Transverse colon (tissue), 4 donors: ENCODE measurements around the gene UNC13B. TPM values are rescaled to one million over a fixed set of nuclear protein-coding genes. Genes with fewer than 3 reads are reported as not detected.

ENCODE experiments used
- DNase-seq: peaks from one replicate; pipeline ENCODE4 v3.0.0-alpha.2; 2019
- H3K27ac ChIP-seq, 4 donors: fragments of 200-600 bp; sonication (generic); 2 replicates each; pipeline ENCODE4 v1.5.1; 2016 to 2018; ENCODE audit warnings: inconsistent platforms in 4 of 4
- H3K27me3 ChIP-seq: fragments of 200-600 bp; sonication (generic); 2 replicates; pipeline ENCODE4 v1.5.1; 2017; ENCODE audit warnings: inconsistent platforms
- H3K36me3 ChIP-seq, 4 donors: fragments of 200-600 bp; sonication (generic); 2 replicates each; pipeline ENCODE4 v1.5.1; 2017 to 2019; ENCODE audit warnings: inconsistent platforms in 4 of 4
- H3K4me1 ChIP-seq, 4 donors: fragments of 200-600 bp; sonication (generic); 2 replicates each; pipeline ENCODE4 v1.5.1; 2017 to 2020; ENCODE audit warnings: inconsistent platforms in 4 of 4
- H3K4me3 ChIP-seq, 4 donors: fragments of 200-600 bp; sonication (generic); 1 replicate in 1 of 4; 2 replicates in 3 of 4; pipeline versions ENCODE4 v1.5.1 to v1.6.1; 2017 to 2019; ENCODE audit warnings: inconsistent platforms in 4 of 4
- H3K9me3 ChIP-seq, 2 donors: fragments of 200-600 bp; sonication (generic); 2 replicates each; pipeline ENCODE4 v1.5.1; 2017 to 2019; ENCODE audit warnings: inconsistent platforms in 2 of 2
- CTCF ChIP-seq, 5 experiments: fragments of 200-600 bp in 3 of 5; fragments of 450-650 bp in 2 of 5; sonication (generic) in 3 of 5; IDR thresholded peaks; 1 replicate in 2 of 5; 2 replicates in 3 of 5; pipeline ENCODE4 v1.5.1; 2016 to 2017; ENCODE audit warnings: antibody characterized with exemption in 5 of 5, inconsistent platforms in 3 of 5, mild to moderate bottlenecking in 2 of 5, moderate library complexity in 1 of 5
- EP300 ChIP-seq: sonication (generic); formaldehyde crosslinking; IDR thresholded peaks from one replicate; pipeline ENCODE4 v1.6.1; 2017; ENCODE audit warnings: antibody characterized with exemption, low read depth
- POLR2A ChIP-seq: fragments of 450-650 bp; IDR thresholded peaks from one replicate; pipeline ENCODE4 v1.6.1; 2016; ENCODE audit warnings: antibody characterized with exemption, mild to moderate bottlenecking, moderate library complexity
- POLR2AphosphoS5 ChIP-seq, 3 donors: sonication (generic); formaldehyde crosslinking; IDR thresholded peaks; one replicate each; pipeline ENCODE4 v1.6.1; 2016; ENCODE audit warnings: antibody characterized with exemption in 3 of 3
- WGBS, 2 donors: methylation state at CpG; one replicate each; pipeline ENCODE4 v1.1.5; 2018; ENCODE audit warnings: low coverage in 1 of 2; 5-methylcytosine and 5-hydroxymethylcytosine counted together
- in situ Hi-C, 4 donors: fragments of 200-750 bp; cut with MboI; loops; one replicate each; pipeline versions ENCODE4 v1.15.0 to v1.15.1; 2017; ENCODE audit warnings: low sequenced_read_pairs in 3 of 4, low pct_ligation_motif_present in 1 of 4, low pct_unique_long_range_greater_than_20kb in 1 of 4
- intact Hi-C: fragments of 100-400 bp; cut with DNase I; formaldehyde crosslinking; loops from one replicate; pipeline ENCODE4 v1.15.1; 2023; ENCODE audit warnings: low total_unique reads
- total RNA-seq, 4 donors: library from RNA; depleted of rRNA; stranded (reverse); fragments of >200 nt; gene quantifications; one replicate each; pipeline ENCODE4 v1.1.0, GENCODE V29; 2016

Gene UNC13B
- total RNA-seq, 4 donors from 2014 or later = 52.1 to 67.0 (median 58.9) TPM

GRCh38 chr9:35272989-35273388 is 111.2 kb downstream of the UNC13B start:
- H3K4me1 ChIP-seq = peaks cover 0 to 26% (median 0%) of the 10 kb centered on the region in 4 donors
- WGBS, 2 donors = 67 to 80% methylated on average over 2 of the region's 2 CpGs
- intact Hi-C loops (no loop called here), in situ Hi-C loops (no loop called here)
- TF ChIP-seq EP300 (no peak), POLR2AphosphoS5 (IDR thresholded peaks at IDR 0.05) (no peak), POLR2A (no peak), CTCF (IDR thresholded peaks at IDR 0.05) (no peak)
- no peak overlapping the region for H3K27ac ChIP-seq
- H3K27me3 ChIP-seq = no peaks in the 10 kb centered on the region
- H3K4me3 ChIP-seq = no peak overlapping the region
- H3K36me3 ChIP-seq = no peaks in the 10 kb centered on the region
- no peak for DNase-seq
- H3K9me3 ChIP-seq = no peaks in the 10 kb centered on the region

- DNase-seq = no peak
- no peaks in the 10 kb centered on the region for H3K27me3 ChIP-seq
- no peak overlapping the region for H3K27ac ChIP-seq
- WGBS, 2 donors = 83 to 100% methylated on average over 2 to 5 of the region's 5 CpGs
- no peaks in the 10 kb centered on the region for H3K36me3 ChIP-seq
- intact Hi-C loops = no loop called here
- in situ Hi-C loops = no loop called here
- no peak overlapping the region for H3K4me3 ChIP-seq
- TF ChIP-seq POLR2A (no peak), POLR2AphosphoS5 (IDR thresholded peaks at IDR 0.05) (no peak), CTCF (IDR thresholded peaks at IDR 0.05) (no peak), EP300 (no peak)
- H3K9me3 ChIP-seq = no peaks in the 10 kb centered on the region
- peaks cover 0 to 28% (median 0%) of the 10 kb centered on the region in 4 donors for H3K4me1 ChIP-seq
Measured at GRCh38 chr9:35273591-35273990, 111.8 kb downstream of the UNC13B start.

- DNase-seq = no peak
- intact Hi-C loops (no loop called here), in situ Hi-C loops (no loop called here)
- no peaks in the 10 kb centered on the region for H3K36me3 ChIP-seq
- peaks cover 0 to 24% (median 0%) of the 10 kb centered on the region in 4 donors for H3K4me1 ChIP-seq
- WGBS, 2 donors = 69 to 87% methylated on average over 2 of the region's 2 CpGs
- no peak overlapping the region for H3K4me3 ChIP-seq
- H3K27me3 ChIP-seq = no peaks in the 10 kb centered on the region
- TF ChIP-seq POLR2A = no peak
- no peak for TF ChIP-seq CTCF (IDR thresholded peaks at IDR 0.05)
- no peak for TF ChIP-seq EP300
- TF ChIP-seq POLR2AphosphoS5 (IDR thresholded peaks at IDR 0.05) = no peak
- H3K9me3 ChIP-seq = no peaks in the 10 kb centered on the region
- H3K27ac ChIP-seq = no peak overlapping the region
Measured at GRCh38 chr9:35274993-35275392, 113.2 kb downstream of the UNC13B start.

- H3K27ac ChIP-seq = peak overlapping the region in 3 of 4 donors; percentile 4 to 46 (median 39)
- intact Hi-C loops (no loop called here), in situ Hi-C loops (no loop called here)
- no peak for TF ChIP-seq POLR2A
- TF ChIP-seq POLR2AphosphoS5 (IDR thresholded peaks at IDR 0.05) = no peak
- TF ChIP-seq CTCF (IDR thresholded peaks at IDR 0.05) = no peak
- no peak for TF ChIP-seq EP300
- 67 to 70% methylated on average over 1 of the region's 1 CpG for WGBS, 2 donors
- DNase-seq = no peak
- H3K27me3 ChIP-seq = no peaks in the 10 kb centered on the region
- no peak overlapping the region for H3K4me3 ChIP-seq
- H3K36me3 ChIP-seq = no peaks in the 10 kb centered on the region
- H3K4me1 ChIP-seq = peaks cover 0 to 24% (median 0%) of the 10 kb centered on the region in 4 donors
- no peaks in the 10 kb centered on the region for H3K9me3 ChIP-seq
Measured at GRCh38 chr9:35277171-35277520, 115.3 kb downstream of the UNC13B start.
